Gastroesophageal sphincter (tissue), 3 donors: ENCODE results near the gene SMG1.

Experiments
- CTCF ChIP-seq, 4 experiments: fragments of 200-600 bp in 2 of 4; fragments of 450-650 bp in 2 of 4; sonication (generic) in 1 of 4; IDR thresholded peaks; one replicate each; pipeline ENCODE4 v1.5.1; 2017 to 2019; ENCODE audit warnings: antibody characterized with exemption in 4 of 4, mild to moderate bottlenecking in 2 of 4, moderate library complexity in 2 of 4
- POLR2AphosphoS5 ChIP-seq: sonication (generic); formaldehyde crosslinking; IDR thresholded peaks from one replicate; pipeline ENCODE4 v1.6.1; 2017; ENCODE audit warnings: antibody characterized with exemption

GRCh38 chr16:18792836-18793433 lies 133.3 kb downstream of the SMG1 start:
- TF ChIP-seq CTCF (IDR thresholded peaks at IDR 0.05) (no peak), POLR2AphosphoS5 (no peak)
